LNCaP clone FGC (cell line): Measurements from ENCODE around the gene ARMC9.

Experiments
- DNase-seq: peaks from one replicate; pipeline ENCODE4 v3.0.0-alpha.2; 2011; ENCODE audit warnings: low read depth
- H3K4me3 ChIP-seq: 2 replicates; pipeline ENCODE4 v1.5.1; 2011; ENCODE audit warnings: mild to moderate bottlenecking, low read depth, low read length, control low read depth
- TF ChIP-seq, protein P1 (sequence below): IDR thresholded peaks from 2 replicates; pipeline ENCODE4 v1.5.1; 2012; ENCODE audit warnings: mild to moderate bottlenecking; ENCODE audit not compliant: control insufficient read depth, insufficient read depth; ENCODE audit errors: extremely low read depth

The ARMC9 gene

DNA sequence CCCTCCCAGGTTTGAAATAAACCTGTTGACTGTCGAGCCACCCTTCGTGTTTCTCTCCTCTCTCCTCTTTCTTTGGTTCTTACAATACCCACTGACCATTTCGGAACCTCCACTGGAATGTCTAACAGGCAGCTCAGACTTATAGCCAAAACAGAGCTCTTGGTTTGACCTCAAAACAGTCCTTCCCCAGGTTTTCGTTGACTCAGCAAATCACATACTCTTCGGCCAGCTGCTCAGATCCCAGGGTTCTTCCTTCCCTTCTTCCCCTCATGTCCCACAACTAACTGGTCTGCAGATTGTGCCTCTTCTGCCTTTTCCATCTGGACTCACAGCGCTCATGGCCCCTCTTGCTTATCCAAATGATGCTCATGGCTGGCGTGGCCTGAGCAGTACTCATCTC is 4.7 kb downstream of the ARMC9 start:
- TF ChIP-seq, protein P1, sequence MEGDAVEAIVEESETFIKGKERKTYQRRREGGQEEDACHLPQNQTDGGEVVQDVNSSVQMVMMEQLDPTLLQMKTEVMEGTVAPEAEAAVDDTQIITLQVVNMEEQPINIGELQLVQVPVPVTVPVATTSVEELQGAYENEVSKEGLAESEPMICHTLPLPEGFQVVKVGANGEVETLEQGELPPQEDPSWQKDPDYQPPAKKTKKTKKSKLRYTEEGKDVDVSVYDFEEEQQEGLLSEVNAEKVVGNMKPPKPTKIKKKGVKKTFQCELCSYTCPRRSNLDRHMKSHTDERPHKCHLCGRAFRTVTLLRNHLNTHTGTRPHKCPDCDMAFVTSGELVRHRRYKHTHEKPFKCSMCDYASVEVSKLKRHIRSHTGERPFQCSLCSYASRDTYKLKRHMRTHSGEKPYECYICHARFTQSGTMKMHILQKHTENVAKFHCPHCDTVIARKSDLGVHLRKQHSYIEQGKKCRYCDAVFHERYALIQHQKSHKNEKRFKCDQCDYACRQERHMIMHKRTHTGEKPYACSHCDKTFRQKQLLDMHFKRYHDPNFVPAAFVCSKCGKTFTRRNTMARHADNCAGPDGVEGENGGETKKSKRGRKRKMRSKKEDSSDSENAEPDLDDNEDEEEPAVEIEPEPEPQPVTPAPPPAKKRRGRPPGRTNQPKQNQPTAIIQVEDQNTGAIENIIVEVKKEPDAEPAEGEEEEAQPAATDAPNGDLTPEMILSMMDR, result no peak
- DNase-seq, result no peak
- no peak overlapping the region for H3K4me3 ChIP-seq

DNA sequence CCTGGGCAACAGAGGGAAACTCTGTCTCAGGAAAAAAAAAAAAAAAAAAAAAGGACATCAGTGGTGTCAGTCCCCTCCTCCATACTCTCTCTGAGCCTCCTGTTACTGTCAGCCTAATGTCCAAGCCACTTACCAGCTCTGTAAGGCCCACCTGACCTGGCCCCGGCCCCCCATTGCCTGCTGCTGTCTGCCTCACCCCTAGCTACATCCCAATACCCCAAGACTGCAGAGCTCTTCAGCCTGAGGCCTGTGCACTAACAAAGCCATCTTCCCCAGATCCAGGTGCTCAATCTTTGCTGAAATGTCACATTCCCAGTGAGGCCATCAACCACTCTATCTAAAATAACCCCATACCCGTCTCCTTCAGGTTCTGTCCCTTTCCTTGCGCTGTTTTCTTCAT is 5.7 kb downstream of the ARMC9 start:
- H3K4me3 ChIP-seq, result no peak overlapping the region
- DNase-seq, result no peak
- TF ChIP-seq, protein P1, result no peak

DNA sequence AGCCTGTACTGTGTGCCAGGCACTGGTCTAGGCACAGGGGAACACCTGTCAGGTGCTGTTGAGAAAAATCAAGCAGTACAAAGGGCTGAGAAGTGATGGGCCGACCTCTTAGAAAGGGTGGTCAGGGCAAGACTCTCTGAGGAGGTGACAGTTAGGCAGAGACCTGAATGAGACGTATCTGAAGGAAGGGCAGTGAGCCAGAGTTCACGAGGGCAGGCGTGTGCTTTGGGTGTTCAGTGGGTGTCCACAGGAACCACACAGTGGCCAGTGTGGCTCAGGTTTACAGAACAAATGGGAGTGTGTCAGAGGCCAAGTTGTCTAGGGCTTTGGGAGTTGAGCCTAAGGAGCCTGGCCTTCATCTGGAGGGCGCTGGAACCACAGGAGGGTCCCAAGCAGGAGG is 6.2 kb downstream of the ARMC9 start:
- no peak overlapping the region for H3K4me3 ChIP-seq
- TF ChIP-seq, protein P1, result no peak
- DNase-seq, result no peak

DNA sequence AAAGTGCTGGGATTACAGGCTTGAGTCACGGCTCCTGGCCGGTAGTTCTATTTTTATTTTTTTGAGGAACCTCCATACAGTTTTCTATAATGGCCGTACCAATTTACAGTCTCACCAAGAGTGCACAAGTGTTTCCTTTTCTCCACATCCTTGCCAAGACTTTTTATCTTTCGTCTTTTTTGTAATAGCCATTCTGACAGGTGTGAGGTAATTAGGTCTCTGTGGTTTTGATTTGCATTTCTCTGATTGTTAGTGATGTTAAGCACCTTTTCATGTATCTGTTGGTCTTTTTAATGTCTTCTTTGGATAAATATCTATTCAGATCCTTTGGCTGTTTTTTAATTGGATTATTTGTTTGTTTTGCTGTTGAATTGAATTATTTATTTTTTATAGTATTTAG is 9.3 kb downstream of the ARMC9 start:
- TF ChIP-seq, protein P1, result no peak
- DNase-seq, result no peak
- H3K4me3 ChIP-seq, result no peak overlapping the region

DNA sequence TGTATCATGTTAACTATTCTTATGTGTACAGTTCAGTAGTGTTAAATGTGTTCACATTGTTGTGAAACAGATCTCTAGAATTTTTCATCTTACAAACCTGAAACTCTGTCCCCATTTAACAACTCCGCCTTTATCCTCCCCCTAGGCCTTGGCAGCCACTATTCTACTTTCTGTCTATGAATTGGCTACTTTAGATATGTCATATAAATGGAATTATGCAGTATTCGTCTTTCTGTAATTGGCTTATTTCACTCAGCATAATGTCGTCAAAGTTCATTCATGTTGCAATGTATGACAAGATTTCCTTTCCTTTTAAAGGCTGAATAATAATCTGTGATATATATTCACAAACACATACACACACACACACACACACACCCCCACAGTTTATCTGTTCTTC is 12.4 kb downstream of the ARMC9 start:
- DNase-seq, result no peak
- H3K4me3 ChIP-seq, result no peak overlapping the region
- TF ChIP-seq, protein P1, result no peak

DNA sequence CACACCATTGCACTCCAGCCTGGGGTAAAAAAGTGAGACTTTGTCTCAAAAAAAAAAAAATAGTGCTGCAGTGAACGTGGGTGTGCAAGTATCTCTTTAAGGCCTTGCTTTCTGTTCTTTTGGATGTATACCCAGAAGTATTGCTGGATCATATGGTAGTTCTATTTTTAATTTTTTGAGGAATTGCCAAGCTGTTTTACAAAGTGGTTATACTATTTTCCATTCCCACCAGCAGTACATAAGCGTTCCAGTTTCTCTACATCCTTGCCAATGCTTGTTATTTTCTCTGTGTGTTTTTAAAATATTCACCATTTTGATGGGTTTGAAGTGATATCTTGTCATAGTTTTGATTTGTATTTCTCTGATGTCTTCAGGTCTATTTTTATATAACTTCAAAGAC is 13.1 kb downstream of the ARMC9 start:
- no peak for DNase-seq
- TF ChIP-seq, protein P1, result no peak
- no peak overlapping the region for H3K4me3 ChIP-seq

DNA sequence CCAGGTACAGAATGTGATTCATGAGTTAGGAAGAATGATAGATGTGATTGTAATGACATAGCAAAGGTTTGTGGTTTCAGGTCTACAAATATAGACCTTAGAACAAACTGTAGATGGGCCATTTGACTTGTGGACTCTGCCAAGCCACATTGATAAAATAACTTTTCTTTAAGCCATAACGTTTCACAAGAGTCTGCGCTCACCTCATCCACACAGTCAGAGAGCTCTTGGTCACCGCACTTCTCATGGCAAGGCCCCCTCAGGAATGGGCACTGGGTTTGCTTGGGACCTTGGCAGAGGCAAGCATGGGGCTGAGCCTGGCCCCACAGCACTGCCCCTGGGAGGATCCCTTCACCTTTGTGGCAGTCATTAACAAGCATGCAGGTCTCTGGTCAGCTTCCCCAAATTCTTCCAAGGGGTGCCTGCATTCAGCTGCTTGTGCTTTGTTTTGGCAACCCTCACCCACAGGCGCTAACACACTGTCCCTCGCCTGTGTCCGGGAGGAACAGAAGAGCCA is 14.0 kb downstream of the ARMC9 start:
- H3K4me3 ChIP-seq, result no peak overlapping the region
- no peak for DNase-seq
- TF ChIP-seq, protein P1, result no peak
